ENCODE results near the gene NVL.

The NVL gene

DNA sequence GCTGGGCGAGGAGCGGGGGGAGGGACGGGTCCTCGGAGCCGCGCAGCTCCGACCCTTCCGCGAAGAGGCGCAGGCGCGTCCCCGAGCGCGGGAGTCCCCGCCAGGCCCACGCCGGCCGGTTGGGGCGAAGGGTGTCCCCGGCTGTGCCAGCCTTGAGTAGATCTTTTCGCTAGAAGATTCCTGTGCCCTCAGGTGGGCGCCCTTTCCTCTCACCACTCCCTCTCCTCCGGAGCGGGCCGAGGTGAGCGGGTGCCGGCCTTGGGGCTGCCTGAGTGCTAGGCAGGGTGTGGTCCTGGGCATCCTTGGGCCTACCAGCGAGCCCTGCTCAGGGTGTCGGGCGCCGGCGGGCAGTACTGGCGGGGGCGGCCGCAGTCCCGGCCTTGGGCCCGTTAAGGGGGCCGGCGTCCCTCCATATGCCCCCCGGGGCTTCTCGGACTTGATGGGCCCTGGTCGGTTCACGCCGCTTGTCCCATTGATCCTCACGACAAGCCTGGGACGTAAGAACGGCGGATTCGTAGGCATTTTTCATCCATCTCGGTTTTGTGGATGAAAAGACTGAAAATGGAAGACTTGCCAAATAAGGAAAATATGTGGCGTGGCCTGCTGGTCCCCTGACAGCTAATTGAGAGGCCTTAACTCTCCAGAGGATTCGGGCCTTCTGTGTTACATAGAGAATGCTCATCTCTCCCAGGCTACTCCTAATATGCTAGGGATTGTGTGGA, 146.2 kb downstream of the NVL start (continued):
- TF ChIP-seq ZNF521 (tag by site-specific recombination; IDR thresholded peaks at IDR 0.05) (no peak), ZNF155 (tag by site-specific recombination; IDR thresholded peaks at IDR 0.05) (no peak), ZNF76 (tag by site-specific recombination; IDR thresholded peaks at IDR 0.05; ENCODE audit: borderline replicate concordance, low read depth) (peak; percentile 68; the same call in 1 of the 2 replicates), ZNF274 (IDR thresholded peaks at IDR 0.05; ENCODE audit: low read length) (no peak), ZNF274 (tag by site-specific recombination; IDR thresholded peaks at IDR 0.05; ENCODE audit: borderline replicate concordance) (no peak), ZNF223 (tag by site-specific recombination; IDR thresholded peaks at IDR 0.05) (peak; percentile 52; the same call in 1 of the 2 replicates), SP3 (tag by site-specific recombination; IDR thresholded peaks at IDR 0.05) (0 out of 2 replicates have a peak, but pooled peaks have one; percentile 14), ZNF596 (tag by site-specific recombination; IDR thresholded peaks at IDR 0.05) (no peak), PRDM1 (tag by site-specific recombination; IDR thresholded peaks at IDR 0.05) (no peak), ZNF792 (tag by site-specific recombination; IDR thresholded peaks at IDR 0.05) (0 out of 2 replicates have a peak, but pooled peaks have one; percentile 46), ZNF133 (tag by site-specific recombination; IDR thresholded peaks at IDR 0.05) (no peak), ZNF558 (tag by site-specific recombination; IDR thresholded peaks at IDR 0.05) (no peak), ZBTB48 (tag by site-specific recombination; IDR thresholded peaks at IDR 0.05) (peak; percentile 68), YY1 (tag by site-specific recombination; IDR thresholded peaks at IDR 0.05) (peak; percentile 69), REPIN1 (tag by site-specific recombination; IDR thresholded peaks at IDR 0.05; ENCODE audit: low read depth) (no peak), ZXDB (tag by site-specific recombination; IDR thresholded peaks at IDR 0.05) (peak; percentile 70), ZNF292 (tag by site-specific recombination; IDR thresholded peaks at IDR 0.05; ENCODE audit: borderline replicate concordance, low read depth) (no peak), ZNF239 (tag by site-specific recombination; IDR thresholded peaks at IDR 0.05) (no peak), MZF1 (tag by site-specific recombination; IDR thresholded peaks at IDR 0.05; ENCODE audit: borderline replicate concordance) (no peak; the same call in 1 of the 2 replicates), ZNF621 (tag by site-specific recombination; IDR thresholded peaks at IDR 0.05) (no peak)
- TF ChIP-seq, protein P1, sequence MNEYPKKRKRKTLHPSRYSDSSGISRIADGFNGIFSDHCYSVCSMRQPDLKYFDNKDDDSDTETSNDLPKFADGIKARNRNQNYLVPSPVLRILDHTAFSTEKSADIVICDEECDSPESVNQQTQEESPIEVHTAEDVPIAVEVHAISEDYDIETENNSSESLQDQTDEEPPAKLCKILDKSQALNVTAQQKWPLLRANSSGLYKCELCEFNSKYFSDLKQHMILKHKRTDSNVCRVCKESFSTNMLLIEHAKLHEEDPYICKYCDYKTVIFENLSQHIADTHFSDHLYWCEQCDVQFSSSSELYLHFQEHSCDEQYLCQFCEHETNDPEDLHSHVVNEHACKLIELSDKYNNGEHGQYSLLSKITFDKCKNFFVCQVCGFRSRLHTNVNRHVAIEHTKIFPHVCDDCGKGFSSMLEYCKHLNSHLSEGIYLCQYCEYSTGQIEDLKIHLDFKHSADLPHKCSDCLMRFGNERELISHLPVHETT (tag by site-specific recombination; IDR thresholded peaks at IDR 0.05) = 0 out of 2 replicates have a peak, but pooled peaks have one; percentile 34
- TF ChIP-seq, protein P2, sequence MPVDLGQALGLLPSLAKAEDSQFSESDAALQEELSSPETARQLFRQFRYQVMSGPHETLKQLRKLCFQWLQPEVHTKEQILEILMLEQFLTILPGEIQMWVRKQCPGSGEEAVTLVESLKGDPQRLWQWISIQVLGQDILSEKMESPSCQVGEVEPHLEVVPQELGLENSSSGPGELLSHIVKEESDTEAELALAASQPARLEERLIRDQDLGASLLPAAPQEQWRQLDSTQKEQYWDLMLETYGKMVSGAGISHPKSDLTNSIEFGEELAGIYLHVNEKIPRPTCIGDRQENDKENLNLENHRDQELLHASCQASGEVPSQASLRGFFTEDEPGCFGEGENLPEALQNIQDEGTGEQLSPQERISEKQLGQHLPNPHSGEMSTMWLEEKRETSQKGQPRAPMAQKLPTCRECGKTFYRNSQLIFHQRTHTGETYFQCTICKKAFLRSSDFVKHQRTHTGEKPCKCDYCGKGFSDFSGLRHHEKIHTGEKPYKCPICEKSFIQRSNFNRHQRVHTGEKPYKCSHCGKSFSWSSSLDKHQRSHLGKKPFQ (tag by site-specific recombination; IDR thresholded peaks at IDR 0.05) = no peak
- TF ChIP-seq, protein P3, sequence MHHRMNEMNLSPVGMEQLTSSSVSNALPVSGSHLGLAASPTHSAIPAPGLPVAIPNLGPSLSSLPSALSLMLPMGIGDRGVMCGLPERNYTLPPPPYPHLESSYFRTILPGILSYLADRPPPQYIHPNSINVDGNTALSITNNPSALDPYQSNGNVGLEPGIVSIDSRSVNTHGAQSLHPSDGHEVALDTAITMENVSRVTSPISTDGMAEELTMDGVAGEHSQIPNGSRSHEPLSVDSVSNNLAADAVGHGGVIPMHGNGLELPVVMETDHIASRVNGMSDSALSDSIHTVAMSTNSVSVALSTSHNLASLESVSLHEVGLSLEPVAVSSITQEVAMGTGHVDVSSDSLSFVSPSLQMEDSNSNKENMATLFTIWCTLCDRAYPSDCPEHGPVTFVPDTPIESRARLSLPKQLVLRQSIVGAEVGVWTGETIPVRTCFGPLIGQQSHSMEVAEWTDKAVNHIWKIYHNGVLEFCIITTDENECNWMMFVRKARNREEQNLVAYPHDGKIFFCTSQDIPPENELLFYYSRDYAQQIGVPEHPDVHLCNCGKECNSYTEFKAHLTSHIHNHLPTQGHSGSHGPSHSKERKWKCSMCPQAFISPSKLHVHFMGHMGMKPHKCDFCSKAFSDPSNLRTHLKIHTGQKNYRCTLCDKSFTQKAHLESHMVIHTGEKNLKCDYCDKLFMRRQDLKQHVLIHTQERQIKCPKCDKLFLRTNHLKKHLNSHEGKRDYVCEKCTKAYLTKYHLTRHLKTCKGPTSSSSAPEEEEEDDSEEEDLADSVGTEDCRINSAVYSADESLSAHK (tag by site-specific recombination; IDR thresholded peaks at IDR 0.05) = no peak
- TF ChIP-seq, protein P4, sequence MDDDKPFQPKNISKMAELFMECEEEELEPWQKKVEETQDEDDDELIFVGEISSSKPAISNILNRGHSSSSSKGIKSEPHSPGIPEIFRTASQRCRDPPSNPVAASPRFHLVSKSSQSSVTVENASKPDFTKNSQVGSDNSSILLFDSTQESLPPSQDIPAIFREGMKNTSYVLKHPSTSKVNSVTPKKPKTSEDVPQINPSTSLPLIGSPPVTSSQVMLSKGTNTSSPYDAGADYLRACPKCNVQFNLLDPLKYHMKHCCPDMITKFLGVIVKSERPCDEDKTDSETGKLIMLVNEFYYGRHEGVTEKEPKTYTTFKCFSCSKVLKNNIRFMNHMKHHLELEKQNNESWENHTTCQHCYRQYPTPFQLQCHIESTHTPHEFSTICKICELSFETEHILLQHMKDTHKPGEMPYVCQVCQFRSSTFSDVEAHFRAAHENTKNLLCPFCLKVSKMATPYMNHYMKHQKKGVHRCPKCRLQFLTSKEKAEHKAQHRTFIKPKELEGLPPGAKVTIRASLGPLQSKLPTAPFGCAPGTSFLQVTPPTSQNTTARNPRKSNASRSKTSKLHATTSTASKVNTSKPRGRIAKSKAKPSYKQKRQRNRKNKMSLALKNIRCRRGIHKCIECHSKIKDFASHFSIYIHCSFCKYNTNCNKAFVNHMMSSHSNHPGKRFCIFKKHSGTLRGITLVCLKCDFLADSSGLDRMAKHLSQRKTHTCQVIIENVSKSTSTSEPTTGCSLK (tag by site-specific recombination; IDR thresholded peaks at IDR 0.05) = no peak
- TF ChIP-seq, protein P5, sequence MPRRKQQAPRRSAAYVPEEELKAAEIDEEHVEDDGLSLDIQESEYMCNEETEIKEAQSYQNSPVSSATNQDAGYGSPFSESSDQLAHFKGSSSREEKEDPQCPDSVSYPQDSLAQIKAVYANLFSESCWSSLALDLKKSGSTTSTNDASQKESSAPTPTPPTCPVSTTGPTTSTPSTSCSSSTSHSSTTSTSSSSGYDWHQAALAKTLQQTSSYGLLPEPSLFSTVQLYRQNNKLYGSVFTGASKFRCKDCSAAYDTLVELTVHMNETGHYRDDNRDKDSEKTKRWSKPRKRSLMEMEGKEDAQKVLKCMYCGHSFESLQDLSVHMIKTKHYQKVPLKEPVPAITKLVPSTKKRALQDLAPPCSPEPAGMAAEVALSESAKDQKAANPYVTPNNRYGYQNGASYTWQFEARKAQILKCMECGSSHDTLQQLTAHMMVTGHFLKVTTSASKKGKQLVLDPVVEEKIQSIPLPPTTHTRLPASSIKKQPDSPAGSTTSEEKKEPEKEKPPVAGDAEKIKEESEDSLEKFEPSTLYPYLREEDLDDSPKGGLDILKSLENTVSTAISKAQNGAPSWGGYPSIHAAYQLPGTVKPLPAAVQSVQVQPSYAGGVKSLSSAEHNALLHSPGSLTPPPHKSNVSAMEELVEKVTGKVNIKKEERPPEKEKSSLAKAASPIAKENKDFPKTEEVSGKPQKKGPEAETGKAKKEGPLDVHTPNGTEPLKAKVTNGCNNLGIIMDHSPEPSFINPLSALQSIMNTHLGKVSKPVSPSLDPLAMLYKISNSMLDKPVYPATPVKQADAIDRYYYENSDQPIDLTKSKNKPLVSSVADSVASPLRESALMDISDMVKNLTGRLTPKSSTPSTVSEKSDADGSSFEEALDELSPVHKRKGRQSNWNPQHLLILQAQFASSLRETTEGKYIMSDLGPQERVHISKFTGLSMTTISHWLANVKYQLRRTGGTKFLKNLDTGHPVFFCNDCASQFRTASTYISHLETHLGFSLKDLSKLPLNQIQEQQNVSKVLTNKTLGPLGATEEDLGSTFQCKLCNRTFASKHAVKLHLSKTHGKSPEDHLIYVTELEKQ (tag by site-specific recombination; IDR thresholded peaks at IDR 0.05; ENCODE audit: borderline replicate concordance) = no peak
- TF ChIP-seq, protein P6, sequence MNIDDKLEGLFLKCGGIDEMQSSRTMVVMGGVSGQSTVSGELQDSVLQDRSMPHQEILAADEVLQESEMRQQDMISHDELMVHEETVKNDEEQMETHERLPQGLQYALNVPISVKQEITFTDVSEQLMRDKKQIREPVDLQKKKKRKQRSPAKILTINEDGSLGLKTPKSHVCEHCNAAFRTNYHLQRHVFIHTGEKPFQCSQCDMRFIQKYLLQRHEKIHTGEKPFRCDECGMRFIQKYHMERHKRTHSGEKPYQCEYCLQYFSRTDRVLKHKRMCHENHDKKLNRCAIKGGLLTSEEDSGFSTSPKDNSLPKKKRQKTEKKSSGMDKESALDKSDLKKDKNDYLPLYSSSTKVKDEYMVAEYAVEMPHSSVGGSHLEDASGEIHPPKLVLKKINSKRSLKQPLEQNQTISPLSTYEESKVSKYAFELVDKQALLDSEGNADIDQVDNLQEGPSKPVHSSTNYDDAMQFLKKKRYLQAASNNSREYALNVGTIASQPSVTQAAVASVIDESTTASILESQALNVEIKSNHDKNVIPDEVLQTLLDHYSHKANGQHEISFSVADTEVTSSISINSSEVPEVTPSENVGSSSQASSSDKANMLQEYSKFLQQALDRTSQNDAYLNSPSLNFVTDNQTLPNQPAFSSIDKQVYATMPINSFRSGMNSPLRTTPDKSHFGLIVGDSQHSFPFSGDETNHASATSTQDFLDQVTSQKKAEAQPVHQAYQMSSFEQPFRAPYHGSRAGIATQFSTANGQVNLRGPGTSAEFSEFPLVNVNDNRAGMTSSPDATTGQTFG (tag by site-specific recombination; IDR thresholded peaks at IDR 0.05; ENCODE audit: borderline replicate concordance) = no peak

Data from HEK293 (cell line).